NCI-H2196 treated with DMSO at 0.1 percent for 48 hours (cell line): ENCODE measurements around the gene SMYD3.
A peak's percentile ranks its signal among the peaks of the same experiment; 100 is the strongest.
"Not testable (repeated sequence)": the region's sequence is repeated elsewhere in the genome, so short reads cannot be mapped to it uniquely, and the experiment has no call there.

Experiments used
- DNase-seq: peaks from one replicate; lab custom pipeline; 2025; ENCODE audit not compliant: unreplicated experiment; lab: John Stamatoyannopoulos, UW

The SMYD3 gene

DNA sequence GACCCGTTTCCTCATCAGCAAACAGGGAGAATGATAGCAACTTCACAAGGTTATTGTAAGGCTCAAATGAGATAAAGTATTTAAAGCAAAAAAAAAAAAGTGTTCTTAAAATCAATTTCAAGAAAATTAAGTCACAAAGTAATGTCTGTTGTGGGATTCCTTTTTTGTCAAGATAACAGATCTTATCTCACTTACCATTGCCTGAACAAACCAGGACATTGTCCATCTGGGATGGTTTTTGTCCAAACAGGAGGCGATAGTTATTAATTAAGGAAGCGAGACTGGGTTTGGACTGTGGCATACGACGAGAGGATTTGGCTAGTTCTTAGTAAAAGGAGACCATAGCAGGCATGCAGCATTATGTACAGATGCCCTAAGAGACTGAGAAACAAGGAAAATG is 458.4 kb downstream of the SMYD3 start:
- DNase-seq, result no peak

DNA sequence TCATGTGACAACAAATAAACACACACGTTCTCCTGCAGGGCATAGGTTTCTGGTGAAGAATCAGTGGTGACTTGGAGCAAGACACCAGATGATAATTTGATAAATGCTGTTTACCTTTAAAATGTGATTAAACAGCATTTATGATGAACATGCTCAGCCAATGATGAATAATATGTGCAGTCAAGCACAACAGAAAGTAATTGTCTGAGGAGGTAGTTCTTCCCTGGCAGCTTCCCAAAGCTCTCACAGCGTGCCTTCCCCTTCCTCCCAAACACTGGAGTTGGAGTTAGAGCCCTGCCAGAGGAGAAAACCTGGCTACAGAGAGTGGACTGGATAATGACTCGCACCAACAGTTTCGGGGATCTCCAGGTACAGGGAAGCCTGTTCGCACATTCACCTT is 463.5 kb downstream of the SMYD3 start:
- DNase-seq, result no peak

DNA sequence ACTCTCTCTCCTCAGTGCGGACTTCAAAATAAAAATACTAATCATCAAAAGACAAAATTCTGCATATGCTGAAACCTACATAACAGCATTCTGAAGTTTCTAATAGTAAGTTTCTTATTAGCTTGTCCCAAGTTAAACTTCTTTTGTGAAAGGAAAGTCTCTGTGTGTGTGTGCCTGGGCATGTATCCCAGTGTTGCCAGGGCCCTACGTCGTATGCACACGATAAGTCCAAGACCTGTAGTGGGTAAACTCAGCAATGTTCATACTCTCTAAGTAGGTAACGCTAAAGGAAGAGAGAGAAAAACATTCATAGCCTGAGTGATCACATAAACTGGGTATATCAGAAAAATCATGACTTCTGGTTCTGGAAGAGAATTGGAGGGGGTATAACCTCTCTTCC is 465.7 kb downstream of the SMYD3 start:
- DNase-seq, result no peak

DNA sequence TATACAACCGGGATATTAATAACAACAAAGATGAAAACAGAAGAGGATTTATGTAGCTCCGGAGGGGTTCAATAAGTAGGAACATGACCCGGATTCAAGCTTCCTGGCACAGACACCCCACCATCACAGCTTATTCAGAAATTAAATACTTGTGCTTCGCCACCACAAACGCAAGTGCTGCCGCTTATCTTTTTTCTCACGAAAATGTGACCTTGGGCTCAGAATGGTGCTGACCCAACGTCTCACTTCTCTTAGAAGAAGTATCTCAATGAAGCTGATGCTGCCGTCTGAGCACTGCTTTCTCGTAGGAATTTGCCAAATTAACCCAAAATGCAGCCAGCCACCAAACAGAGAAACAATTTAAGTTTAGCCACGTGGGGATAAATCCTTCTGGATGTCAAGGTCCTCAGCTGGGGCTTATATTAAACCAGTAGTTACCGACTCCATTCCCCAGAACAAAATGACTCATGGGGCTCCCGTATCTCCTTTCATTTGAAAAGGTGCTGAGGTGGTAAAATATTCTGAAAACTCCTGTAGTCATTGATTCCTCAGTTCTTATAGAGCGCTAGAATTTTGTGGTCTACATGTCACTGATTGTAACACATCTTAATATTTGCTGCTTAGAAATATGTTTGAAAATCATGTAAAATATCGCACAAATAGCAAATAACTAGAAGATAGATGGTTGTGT is 466.7 kb downstream of the SMYD3 start:
- DNase-seq, result no peak

DNA sequence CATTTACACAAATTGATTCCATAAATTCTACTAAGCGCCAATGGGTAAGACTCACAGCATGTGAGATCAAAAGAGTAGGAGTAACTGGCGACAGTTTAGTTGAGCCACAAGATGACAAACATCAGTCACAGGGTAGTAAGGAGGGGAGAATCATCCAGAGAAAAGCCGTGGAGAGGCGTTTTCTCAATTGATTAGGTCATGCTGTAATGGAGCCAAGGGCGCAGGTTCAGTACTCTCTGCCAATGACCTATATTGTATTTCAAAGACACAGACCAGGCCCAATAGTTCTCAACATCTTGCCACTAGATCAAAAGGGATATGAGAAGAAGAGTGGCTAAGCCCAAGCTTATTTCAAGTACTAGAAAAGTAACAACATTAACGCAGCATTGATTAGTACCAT is 467.5 kb downstream of the SMYD3 start:
- DNase-seq, result no peak

DNA sequence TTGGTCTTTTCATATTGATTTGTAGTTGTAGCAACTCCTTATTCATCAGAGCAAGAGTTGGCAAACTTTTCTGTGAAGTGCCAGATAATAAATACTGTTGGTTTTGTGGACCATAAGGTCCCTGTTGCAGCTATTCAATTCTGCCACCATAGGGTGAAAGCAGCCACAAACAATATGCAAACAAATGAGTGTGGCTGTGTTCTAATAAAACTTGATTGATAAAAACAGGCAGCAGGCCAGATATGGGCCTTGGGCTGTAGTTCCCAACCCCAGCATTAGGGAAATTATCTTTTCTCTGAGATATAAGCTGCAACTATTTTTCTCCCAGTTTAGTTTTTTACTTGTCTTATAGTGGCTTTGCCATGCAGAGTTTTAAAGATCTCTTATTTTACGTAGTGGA is 469.2 kb downstream of the SMYD3 start:
- DNase-seq, result no peak

DNA sequence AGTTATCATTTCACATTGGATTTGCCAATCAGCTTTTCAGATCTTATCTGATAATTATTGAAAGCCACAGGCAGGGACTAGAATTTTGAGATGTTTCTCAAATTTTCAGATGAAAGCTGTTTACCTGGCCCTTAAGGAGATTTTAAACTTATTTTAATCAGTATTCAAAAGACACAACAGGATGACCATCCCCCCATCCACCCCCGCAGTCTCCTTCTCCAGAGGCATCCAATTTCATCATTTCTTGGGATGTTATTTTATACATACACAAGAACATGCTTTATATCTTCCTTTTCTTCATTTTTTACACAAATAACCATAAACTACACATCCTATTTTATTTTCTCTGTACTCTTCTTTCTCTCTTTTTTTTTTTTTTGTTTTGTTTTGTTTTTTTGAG is 470.9 kb downstream of the SMYD3 start:
- no peak for DNase-seq

DNA sequence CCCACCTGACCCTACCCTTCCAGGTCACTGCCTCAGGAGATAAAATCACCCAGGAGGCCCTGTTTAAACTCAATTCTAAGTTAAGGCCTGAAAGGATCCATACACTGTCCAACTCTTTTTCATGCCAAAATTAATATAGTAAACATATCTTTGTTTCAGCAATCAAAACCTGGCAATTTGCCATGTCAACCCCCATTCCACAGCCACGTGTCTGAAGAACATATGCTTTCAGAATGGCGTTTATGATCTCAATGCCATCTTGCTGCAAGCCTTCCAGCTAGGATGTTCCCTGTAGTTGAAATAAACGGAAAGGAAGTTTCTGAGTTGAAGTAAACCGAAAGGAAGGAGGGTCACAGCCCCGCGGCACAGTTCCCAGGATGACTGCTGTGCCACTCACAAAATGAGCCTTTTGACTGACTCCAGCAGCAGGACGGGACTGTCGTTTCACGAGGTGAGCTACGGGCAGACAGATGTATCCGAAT is 472.0 kb downstream of the SMYD3 start:
- no peak for DNase-seq

DNA sequence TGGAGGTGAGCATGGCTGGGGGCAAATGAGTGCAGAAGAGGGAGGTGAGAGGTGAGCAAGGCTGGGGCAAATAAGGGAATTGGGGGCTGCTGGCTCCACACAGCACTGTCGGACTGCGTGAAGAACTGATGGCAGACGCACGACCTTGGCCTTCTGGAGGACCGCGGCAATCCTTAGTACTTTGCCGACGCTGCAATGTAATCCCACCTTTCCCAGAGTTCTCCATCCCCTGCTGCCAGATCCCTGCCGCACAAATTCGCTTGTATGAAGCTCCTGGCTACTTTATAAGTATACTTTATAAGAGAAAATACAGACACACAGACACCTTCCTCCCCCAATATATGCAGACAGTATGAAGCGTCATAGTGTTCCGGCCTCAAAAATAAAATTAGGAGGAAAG is 472.4 kb downstream of the SMYD3 start:
- DNase-seq, result no peak

DNA sequence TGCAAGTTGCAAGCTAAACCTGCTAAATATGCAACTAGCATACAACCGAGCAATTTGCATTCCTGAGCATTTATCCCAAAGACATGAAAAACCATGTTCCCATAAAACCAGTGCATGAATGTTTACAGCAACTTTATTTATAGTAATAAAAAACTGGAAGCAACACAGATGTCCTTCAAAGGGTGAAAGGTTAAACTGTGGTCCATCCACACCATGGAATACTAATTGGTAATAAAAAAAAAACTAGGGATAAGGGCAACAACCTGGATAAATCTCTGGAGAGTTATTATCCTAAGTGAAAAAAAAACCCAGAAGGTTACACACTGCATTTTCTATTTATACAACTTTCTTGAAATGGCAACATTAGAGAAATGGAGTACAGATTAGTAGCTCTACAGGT is 474.1 kb downstream of the SMYD3 start:
- no peak for DNase-seq

DNA sequence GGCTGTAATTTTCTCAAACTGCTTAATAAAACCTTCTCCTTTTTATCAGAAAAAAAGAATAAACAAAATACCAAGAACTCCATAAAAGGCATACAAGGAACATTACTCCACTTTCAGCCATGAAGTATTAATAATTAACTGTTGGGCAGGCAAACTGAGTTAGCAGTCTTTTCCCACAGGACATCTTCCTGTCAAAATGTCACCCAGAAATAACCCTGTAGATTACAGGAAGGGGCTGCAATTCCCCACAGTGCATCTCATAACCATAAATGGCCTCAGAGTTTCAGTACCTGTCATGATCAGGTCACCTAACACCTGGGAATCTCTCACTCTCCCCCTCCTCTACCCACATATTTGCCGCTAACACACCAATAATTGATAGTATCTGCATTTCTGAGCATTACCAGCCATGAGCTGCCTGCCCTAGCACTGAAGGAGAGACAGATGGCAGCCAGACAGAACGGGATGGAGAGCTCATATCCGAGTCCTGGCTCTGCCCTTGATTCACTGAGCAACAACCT is 475.0 kb downstream of the SMYD3 start:
- no peak for DNase-seq

DNA sequence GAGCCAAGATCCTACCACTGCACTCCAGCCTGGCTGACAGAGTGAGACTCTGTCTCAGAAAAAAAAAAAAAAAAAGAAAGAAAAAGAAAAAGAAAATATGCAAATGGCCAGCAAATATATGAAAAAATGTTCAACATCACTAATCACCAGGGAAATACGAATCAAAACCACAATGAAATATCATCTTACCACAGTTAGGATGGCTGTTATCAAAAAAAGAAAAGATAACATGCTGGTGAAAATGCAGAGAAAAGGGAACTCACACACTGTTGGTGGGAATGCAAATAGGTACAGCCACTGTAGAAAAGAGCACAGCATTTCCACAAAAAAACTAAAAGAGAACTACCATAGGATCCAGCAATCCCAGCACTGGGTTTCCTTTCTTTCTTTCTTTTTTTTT is 477.5 kb downstream of the SMYD3 start:
- DNase-seq, result no peak

DNA sequence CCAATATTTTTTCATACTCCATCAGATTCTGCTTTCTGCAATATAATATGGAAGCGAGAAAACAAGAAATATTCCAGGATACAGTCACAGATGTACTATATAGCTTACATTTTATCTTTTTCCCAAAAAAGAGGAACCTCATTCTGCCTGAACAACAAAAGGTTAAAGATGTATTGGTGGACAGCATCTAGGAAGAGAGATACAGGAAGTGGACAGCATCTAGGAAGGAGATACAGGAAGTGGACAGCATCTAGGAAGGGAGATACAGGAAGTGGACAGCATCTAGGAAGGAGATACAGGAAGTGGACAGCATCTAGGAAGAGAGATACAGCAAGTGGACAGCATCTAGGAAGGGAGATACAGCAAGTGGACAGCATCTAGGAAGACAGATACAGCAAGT is 483.0 kb downstream of the SMYD3 start:
- not testable (repeated sequence) for DNase-seq

DNA sequence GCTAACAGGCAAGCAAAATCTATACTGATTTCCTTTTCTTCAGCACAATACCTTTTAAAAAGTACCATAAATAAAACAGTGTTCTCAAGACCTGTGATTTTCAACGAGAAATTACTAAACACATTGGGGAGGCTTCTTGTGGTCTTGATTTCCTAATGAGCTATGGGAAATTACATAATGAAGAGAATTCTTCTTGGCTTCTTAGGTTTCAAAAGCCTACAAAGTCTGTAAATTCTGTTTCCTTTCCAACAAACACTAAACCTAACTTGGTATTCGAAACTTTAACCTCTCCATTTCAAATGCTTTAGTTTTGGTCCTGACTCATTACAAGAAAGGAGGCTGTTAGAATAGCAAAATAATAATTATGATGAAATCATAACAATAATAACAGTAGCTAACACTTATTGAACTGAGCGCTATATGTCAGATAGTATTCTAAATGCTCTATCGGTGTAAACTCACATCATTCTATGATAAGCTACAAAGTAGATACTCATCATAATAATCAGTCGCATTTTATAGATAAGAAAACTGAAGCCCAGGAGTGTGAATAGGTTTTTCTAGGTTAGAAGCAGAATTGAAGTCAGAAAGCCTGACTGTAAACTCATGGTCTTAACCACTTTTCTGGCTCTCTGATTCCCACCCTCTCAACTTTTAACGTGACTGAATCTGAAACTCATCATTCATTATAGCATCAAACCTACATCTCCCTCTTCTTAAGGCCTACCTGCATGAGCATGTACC is 486.7 kb downstream of the SMYD3 start:
- DNase-seq, result no peak

DNA sequence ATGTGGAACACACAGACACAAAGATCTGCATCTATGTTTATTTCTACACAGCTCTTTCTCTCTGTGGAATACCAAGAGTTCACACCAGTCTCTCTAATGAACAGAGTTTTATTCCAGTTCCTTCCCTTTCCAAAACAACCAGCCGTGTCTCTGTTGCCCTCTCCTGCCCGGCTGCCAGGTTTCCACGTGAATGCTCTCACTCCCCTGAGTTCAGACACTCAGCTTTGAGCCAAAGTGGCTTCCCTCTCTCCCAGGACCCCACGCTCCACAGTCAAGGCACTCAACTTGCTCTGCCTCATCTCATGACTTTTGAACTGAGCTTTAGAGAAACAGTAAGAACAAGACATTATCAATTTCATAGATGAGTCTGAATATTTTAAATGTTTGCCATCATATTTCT is 488.9 kb downstream of the SMYD3 start:
- DNase-seq, result no peak

DNA sequence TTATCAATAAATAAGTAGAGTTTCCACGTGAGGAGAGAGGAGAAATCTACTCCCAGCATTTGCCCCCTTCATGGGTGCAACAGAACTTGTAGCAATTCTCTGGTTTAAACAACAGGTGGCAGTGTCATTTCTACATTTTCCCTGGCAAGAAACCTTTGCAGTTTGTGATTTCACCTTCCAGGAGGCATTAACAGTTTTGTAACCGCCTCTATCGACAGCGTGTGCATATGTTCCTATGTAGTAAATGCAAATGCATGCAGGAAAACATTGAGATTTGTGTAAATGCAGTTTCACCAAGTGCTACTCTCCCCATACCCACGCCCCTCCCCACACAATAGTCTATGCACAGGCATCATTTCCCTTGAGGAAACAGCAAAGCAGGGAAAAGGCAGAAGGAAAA is 494.7 kb downstream of the SMYD3 start:
- DNase-seq, result peak; percentile 1

DNA sequence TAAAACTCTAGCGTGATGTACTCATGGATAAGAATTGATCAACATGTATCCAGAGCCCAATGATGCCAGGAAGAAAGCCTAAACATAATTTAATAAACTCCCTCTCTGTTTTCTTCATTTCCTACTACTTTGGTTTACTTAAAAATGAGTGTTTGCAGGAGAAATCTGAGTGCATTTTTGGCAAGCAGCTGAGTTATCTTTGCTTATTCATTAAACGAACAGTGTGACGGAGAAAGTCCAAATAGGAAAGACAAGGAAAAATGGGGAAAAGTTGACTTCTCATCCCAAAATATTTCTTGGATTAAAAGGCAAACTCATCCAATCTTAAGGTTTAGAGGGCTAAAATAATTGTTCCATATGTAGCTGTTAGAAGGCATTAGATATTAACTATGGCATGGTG is 496.7 kb downstream of the SMYD3 start:
- DNase-seq, result no peak

DNA sequence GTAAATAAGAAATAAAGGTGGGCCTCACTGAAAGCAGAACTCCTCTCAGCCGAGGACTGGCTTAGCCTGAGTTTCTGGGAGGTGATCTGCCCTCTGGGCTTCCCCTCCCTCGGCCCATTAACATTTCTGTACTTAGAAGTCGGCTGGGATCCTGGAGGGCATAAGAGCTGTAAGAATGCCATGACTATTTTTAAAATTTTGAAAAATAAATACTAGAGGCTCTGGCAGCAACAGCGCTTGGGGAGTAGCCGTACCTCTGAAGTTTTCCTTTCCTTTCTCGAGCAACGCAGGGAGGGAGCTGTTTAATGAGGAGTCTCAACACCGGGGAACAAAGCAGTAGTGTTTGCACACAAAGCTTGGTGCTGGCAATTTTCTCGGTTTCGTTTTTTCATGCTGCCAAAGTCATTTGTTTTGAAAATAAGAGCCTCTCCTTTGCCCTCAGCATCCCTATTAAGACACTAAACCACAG is 498.7 kb downstream of the SMYD3 start:
- no peak for DNase-seq

DNA sequence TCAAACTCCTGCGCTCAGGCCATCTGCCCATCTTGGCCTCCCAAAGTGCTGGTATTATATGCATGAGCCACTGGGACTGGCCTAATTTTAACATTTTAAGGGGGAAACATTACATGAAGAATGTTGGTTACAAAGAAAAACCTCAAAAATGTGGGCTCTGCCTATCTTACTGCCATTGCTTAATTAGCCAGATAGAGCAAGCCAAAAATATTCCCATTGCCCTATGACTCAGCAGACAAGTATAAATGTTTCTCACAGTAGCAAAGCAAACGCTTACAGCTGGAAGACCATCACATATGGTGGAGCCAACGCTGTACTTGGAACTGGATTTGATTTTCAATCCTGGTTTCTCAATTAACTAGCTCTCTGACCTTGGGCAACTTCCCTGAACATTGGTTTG is 502.0 kb downstream of the SMYD3 start:
- no peak for DNase-seq

DNA sequence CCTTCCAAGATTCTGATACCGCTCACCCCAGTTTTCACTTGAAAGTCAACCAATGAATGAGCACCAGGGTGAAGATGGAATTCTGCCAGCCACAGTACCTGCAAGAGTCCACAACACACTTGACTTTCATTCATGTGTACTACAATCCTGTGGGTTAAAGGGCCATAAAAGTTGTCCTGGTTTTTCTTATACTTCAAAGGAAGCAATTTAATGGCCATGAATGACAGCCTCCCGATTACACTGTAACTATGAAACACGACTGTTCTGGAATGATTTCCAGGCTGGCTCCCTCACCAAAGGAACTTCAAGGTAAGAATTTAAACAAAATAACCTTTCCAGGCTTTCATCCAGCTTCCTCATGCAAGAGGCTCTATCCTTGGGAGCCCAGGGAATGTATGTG is 502.8 kb downstream of the SMYD3 start:
- no peak for DNase-seq

DNA sequence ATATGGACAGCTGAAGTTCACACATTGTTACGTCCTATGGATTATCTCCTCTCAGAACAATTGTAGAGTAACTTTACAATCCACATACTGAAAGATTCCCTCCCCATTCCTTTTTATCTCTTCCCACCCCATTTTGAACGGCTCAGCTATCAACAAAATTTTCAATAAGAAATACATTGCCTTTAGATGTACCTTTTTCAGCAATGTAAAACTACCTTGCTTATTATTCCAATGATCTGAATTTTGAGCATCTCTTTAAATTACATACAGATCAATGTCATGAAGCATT is 503.7 kb downstream of the SMYD3 start:
- DNase-seq, result no peak

DNA sequence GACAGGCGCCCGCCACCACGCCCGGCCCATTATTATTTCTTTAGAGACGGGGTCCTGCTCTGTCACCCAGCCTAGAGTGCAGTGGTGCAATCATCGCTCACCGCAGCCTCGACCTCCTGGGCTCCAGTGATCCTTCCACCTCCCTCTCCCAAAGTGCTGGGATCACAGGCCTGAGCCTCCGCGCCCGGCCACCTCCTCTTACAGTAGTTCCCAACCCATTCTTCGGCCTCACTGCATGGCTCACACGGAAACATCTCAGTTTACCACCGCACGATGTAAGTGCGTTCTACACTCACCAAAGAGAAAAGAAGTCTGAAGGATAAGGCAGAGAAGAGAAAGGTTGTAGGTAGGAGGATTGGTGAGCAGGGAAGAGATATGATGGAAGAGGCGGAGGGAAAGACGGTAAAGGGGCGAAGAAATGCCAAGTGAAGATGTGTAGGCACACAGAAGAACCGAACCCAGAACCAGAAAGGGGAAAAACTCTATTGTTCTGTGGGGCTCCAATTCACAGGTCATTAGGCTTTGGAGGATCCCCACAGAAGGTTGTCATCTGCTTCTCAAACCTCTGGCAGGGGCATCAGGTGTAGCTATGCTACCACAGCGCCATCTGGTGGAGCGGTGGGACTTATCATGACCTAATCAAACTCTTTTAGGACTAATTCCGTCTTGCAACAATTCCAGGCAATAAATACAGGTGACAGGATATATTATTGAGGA is 504.2 kb downstream of the SMYD3 start:
- DNase-seq, result peak; percentile 2
